HAP-1 (cell line): ENCODE results near the gene PROX1.

ENCODE experiments used
- DNase-seq, 2 experiments: peaks; one replicate each; pipeline ENCODE4 v3.0.0-alpha.2; 2016 to 2020; ENCODE audit warnings: low spot score in 2 of 2
- H3K27me3 ChIP-seq: fragments of 250-450 bp; sonication (Bioruptor Pico); 2 replicates; pipeline ENCODE4 v1.5.1; 2020; ENCODE audit warnings: low read depth, mild to moderate bottlenecking, moderate library complexity
- H3K36me3 ChIP-seq: fragments of 250-450 bp; sonication (Bioruptor Pico); replicated peaks from 2 replicates; pipeline ENCODE4 v1.5.1; 2020; ENCODE audit warnings: mild to moderate bottlenecking
- H3K4me1 ChIP-seq: fragments of 250-450 bp; sonication (Bioruptor Pico); 2 replicates; pipeline ENCODE4 v1.5.1; 2020; ENCODE audit warnings: mild to moderate bottlenecking
- H3K4me3 ChIP-seq: fragments of 250-450 bp; sonication (Bioruptor Pico); 2 replicates; pipeline ENCODE4 v1.5.1; 2020; ENCODE audit warnings: mild to moderate bottlenecking, moderate library complexity
- H3K9me3 ChIP-seq: fragments of 250-450 bp; sonication (Bioruptor Pico); 2 replicates; pipeline ENCODE4 v1.5.1; 2020; ENCODE audit warnings: mild to moderate bottlenecking, moderate library complexity
- in situ Hi-C: fragments of 300-500 bp; cut with MboI; formaldehyde crosslinking; loops from 3 replicates; pipeline ENCODE4 v1.14.3; 2020; ENCODE audit warnings: low sequenced_read_pairs, inconsistent platforms, mixed read lengths

Gene PROX1, protein sequence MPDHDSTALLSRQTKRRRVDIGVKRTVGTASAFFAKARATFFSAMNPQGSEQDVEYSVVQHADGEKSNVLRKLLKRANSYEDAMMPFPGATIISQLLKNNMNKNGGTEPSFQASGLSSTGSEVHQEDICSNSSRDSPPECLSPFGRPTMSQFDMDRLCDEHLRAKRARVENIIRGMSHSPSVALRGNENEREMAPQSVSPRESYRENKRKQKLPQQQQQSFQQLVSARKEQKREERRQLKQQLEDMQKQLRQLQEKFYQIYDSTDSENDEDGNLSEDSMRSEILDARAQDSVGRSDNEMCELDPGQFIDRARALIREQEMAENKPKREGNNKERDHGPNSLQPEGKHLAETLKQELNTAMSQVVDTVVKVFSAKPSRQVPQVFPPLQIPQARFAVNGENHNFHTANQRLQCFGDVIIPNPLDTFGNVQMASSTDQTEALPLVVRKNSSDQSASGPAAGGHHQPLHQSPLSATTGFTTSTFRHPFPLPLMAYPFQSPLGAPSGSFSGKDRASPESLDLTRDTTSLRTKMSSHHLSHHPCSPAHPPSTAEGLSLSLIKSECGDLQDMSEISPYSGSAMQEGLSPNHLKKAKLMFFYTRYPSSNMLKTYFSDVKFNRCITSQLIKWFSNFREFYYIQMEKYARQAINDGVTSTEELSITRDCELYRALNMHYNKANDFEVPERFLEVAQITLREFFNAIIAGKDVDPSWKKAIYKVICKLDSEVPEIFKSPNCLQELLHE

GRCh38 chr1:213987927-213988506 lies at the start of gene PROX1:
Gene PROX1 (plus strand): TSS chr1:213987973. CDS start chr1:213996536, 8,563 bp downstream.
- peaks cover 29% of the 10 kb centered on the region for H3K4me1 ChIP-seq
- peak; percentile 72 to 94 for DNase-seq
- H3K27me3 ChIP-seq: no peaks in the 10 kb centered on the region
- no peaks in the 10 kb centered on the region for H3K36me3 ChIP-seq
- H3K9me3 ChIP-seq: no peaks in the 10 kb centered on the region
- in situ Hi-C loops: no loop called here
- H3K4me3 ChIP-seq: peak within 1 kb of the TSS; percentile 48

DNA sequence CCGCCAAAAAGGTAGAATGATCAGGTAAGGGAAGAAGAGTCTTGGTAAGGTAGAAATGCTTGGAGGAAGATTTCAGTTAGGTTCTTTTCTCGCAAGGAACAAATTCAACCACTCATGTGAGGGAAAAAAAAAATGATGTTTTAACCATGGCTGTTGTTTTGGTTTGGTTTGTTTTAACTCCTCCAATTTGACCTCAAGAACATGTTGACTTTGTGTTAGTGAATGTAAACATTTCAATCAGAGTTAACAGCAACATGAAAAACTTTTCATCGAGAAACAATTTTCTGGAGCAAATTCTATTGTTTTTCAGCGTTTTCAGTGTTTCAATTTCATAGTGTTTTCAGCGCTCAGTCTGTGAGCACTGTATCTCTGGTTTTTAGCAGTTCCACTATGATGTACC lies 49.0 kb upstream of the PROX1 start:
- Histone ChIP-seq H3K27me3 (no peaks in the 10 kb centered on the region), H3K4me1 (no peaks in the 10 kb centered on the region), H3K4me3 (no peak overlapping the region), H3K36me3 (no peaks in the 10 kb centered on the region), H3K9me3 (no peaks in the 10 kb centered on the region)
- DNase-seq: no peak
- in situ Hi-C loops: no loop called here

DNA sequence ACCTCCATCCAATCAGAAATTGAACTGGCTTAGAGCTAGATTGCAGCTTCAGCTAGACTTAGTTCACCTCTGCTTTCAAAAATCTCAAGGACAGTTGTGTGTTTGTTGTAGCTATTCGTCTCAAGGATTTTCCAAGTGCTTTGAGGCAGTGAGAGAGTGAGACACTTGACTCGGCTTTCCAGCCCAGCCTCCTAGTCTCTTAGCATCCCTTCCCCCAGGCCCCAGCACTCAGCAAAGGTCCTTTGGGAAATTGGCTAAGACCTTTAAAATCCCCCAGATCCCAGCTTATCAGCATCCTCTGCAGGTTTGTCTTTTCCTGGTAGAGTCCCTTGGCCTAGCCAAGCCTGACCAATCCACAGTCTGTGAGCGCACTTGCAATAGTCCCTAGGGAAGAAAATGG lies 47.9 kb upstream of the PROX1 start:
- Histone ChIP-seq H3K9me3 (no peaks in the 10 kb centered on the region), H3K27me3 (no peaks in the 10 kb centered on the region), H3K4me1 (no peaks in the 10 kb centered on the region), H3K36me3 (no peaks in the 10 kb centered on the region), H3K4me3 (no peak overlapping the region)
- in situ Hi-C loops: no loop called here
- DNase-seq: no peak

- Histone ChIP-seq H3K9me3 (no peaks in the 10 kb centered on the region), H3K27me3 (0 out of 2 replicates have a peak, but pooled peaks cover under 1% of the 10 kb centered on the region), H3K36me3 (no peaks in the 10 kb centered on the region), H3K4me3 (no peak overlapping the region), H3K4me1 (no peaks in the 10 kb centered on the region)
- no peak for DNase-seq
- in situ Hi-C loops: no loop called here
Measured at GRCh38 chr1:213940947-213941346, 46.8 kb upstream of the PROX1 start.

DNA sequence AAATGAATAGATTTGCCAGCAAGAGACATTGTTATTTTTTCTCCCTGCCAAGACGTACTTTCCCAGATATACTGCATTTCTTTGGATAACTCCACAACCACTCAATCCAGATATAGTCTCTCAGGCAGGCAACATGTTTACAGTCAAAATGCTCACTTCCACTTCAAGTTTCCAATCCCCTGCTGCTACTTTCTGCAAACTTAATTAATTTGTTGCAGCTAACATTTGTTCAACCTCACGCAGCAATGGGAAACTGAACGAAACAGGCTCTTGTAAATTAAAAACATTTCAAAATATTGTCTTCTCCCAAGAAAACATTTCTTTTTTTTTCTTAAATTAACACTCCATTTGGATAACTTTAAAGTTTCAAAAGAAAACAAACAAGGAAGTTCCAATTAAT lies 45.7 kb upstream of the PROX1 start:
- no peaks in the 10 kb centered on the region for H3K36me3 ChIP-seq
- H3K27me3 ChIP-seq: peaks cover 12% of the 10 kb centered on the region; the same call in 1 of the 2 replicates
- DNase-seq: no peak
- H3K4me1 ChIP-seq: no peaks in the 10 kb centered on the region
- no peak overlapping the region for H3K4me3 ChIP-seq
- no peaks in the 10 kb centered on the region for H3K9me3 ChIP-seq
- in situ Hi-C loops: no loop called here

GRCh38 chr1:213947200-213947801 lies 40.5 kb upstream of the PROX1 start:
- Histone ChIP-seq H3K9me3 (no peaks in the 10 kb centered on the region), H3K27me3 (peaks cover 25% of the 10 kb centered on the region), H3K36me3 (no peaks in the 10 kb centered on the region), H3K4me1 (no peaks in the 10 kb centered on the region), H3K4me3 (no peak overlapping the region)
- in situ Hi-C loops: no loop called here
- no peak for DNase-seq

DNA sequence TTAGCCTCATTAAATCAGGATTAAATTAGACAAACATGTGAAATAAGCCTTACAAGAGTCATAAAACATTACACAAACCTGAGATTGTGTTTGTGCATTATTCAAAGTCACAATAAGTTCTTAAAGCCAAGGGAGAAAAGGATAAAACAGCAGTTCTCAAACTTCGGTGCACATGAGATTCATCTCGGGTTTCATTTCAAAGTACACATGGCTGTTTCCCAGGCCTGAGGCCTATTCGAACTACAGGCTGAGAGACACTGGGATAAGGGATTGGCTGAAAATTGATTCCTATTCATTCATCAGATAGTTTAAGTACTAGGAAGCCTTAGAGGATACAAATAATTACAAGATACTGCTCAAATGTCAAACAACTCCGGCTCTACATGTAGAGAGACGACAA lies 35.9 kb upstream of the PROX1 start:
- Histone ChIP-seq H3K9me3 (no peaks in the 10 kb centered on the region), H3K4me1 (no peaks in the 10 kb centered on the region), H3K4me3 (no peak overlapping the region), H3K27me3 (peaks cover 15% of the 10 kb centered on the region), H3K36me3 (no peaks in the 10 kb centered on the region)
- no peak for DNase-seq
- in situ Hi-C loops: no loop called here

DNA sequence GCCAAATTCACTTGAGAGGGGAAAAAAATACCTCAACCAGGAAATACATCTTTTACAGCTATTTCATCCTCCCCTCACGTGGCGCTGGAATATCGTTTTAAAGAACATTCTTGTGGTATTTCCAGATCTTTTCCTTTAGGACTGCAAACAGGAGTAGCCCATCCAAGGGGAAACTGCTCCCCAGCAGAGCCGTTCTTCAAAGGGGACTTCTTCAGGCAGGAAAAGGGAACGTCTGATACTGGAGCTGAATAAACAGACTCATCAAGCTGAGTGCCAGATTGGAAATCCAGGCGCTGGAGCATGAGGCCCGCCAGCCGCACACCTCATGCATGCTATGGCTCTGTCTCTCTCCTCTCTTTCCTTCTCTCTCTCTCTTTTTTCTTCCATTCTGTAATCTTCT lies 34.0 kb upstream of the PROX1 start:
- no peaks in the 10 kb centered on the region for H3K9me3 ChIP-seq
- no peak overlapping the region for H3K4me3 ChIP-seq
- H3K36me3 ChIP-seq: no peaks in the 10 kb centered on the region
- H3K27me3 ChIP-seq: peaks cover 5% of the 10 kb centered on the region
- no peaks in the 10 kb centered on the region for H3K4me1 ChIP-seq
- DNase-seq: no peak
- in situ Hi-C loops: no loop called here

- in situ Hi-C loops: no loop called here
- H3K4me1 ChIP-seq: no peaks in the 10 kb centered on the region
- H3K9me3 ChIP-seq: no peaks in the 10 kb centered on the region
- no peak overlapping the region for H3K4me3 ChIP-seq
- no peak for DNase-seq
- no peaks in the 10 kb centered on the region for H3K36me3 ChIP-seq
- no peaks in the 10 kb centered on the region; the same call in 1 of the 2 replicates for H3K27me3 ChIP-seq
Measured at GRCh38 chr1:213956295-213956770, 31.4 kb upstream of the PROX1 start.

DNA sequence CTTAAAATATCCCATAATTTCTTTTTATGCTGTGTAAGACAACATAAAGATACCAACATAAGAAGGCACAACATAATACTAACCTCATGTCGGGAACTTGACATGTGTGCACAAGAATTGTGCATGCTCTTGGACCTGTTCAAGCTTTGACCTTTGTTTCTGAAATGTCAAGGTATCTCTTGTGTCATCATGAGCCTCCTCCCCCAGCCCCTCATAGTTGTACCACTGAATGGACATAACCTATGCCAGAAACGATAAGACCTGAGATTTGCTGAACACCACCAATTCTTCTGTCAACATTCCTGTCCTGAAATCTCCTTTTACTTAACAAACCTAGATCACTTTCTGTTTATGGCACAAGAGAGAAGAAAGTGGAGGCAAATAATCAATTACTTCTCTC lies 29.4 kb upstream of the PROX1 start:
- in situ Hi-C loops: no loop called here

GRCh38 chr1:213960963-213961362 lies 26.8 kb upstream of the PROX1 start:
- no peak overlapping the region for H3K4me3 ChIP-seq
- no peaks in the 10 kb centered on the region; the same call in 1 of the 2 replicates for H3K27me3 ChIP-seq
- H3K4me1 ChIP-seq: no peaks in the 10 kb centered on the region
- H3K36me3 ChIP-seq: no peaks in the 10 kb centered on the region
- in situ Hi-C loops: no loop called here
- no peak for DNase-seq
- no peaks in the 10 kb centered on the region for H3K9me3 ChIP-seq

More for the DNA sequence above, 29.4 kb upstream of the PROX1 start:
- H3K36me3 ChIP-seq: no peaks in the 10 kb centered on the region
- H3K9me3 ChIP-seq: no peaks in the 10 kb centered on the region
- H3K27me3 ChIP-seq: no peaks in the 10 kb centered on the region; the same call in 1 of the 2 replicates
- no peak overlapping the region for H3K4me3 ChIP-seq
- no peaks in the 10 kb centered on the region for H3K4me1 ChIP-seq
- no peak for DNase-seq

- DNase-seq: no peak
- H3K4me1 ChIP-seq: no peaks in the 10 kb centered on the region
- H3K9me3 ChIP-seq: no peaks in the 10 kb centered on the region
- in situ Hi-C loops: no loop called here
- H3K27me3 ChIP-seq: 0 out of 2 replicates have a peak, but pooled peaks cover 3% of the 10 kb centered on the region
- no peak overlapping the region for H3K4me3 ChIP-seq
- H3K36me3 ChIP-seq: no peaks in the 10 kb centered on the region
Measured at GRCh38 chr1:213962508-213962907, 25.3 kb upstream of the PROX1 start.

DNA sequence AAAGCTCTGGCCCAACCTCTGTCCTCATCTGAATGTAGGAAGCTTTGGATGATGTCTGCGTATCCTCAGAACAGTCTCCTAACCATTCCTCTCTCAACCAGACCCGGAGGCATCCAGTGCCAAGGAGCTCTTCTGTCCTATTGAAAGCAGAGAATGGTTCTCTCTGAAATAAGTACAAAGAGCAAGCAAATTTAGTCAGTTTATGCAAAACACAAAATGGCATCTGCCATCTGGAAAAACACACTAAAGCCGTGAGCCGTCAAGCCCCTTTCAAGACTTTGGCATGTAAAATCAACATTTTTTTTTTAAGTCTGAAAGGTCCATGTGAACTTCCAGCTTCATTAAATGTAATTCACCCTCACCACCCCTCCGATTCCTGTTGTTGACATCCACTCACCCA lies 21.7 kb upstream of the PROX1 start:
- H3K27me3 ChIP-seq: peaks cover 9% of the 10 kb centered on the region; the same call in 1 of the 2 replicates

More for the DNA sequence above, 21.7 kb upstream of the PROX1 start:
- no peak overlapping the region for H3K4me3 ChIP-seq
- in situ Hi-C loops: no loop called here
- H3K36me3 ChIP-seq: no peaks in the 10 kb centered on the region
- no peak for DNase-seq
- no peaks in the 10 kb centered on the region; the same call in 1 of the 2 replicates for H3K4me1 ChIP-seq
- no peaks in the 10 kb centered on the region for H3K9me3 ChIP-seq
